HG02981 (cell line): ENCODE measurements around the gene SLC16A10.
A peak's percentile ranks its signal among the peaks of the same experiment; 100 is the strongest.
"Not testable (repeated sequence)": the region's sequence is repeated elsewhere in the genome, so short reads cannot be mapped to it uniquely, and the experiment has no call there.

Experiments used
- ATAC-seq: cut with Tn5 transposase; IDR thresholded peaks from one replicate; pipeline ENCODE4 v1.9.1; 2021; ENCODE audit warnings: mild to moderate bottlenecking, moderate library complexity; ENCODE audit not compliant: unreplicated experiment

The SLC16A10 gene

GRCh38 chr6:111131018-111131417, 43.7 kb downstream of the SLC16A10 start:
- not testable (repeated sequence) for ATAC-seq

GRCh38 chr6:111132669-111133068, 45.4 kb downstream of the SLC16A10 start:
- not testable (repeated sequence) for ATAC-seq

- not testable (repeated sequence) for ATAC-seq
Measured at GRCh38 chr6:111134236-111134869, 47.0 kb downstream of the SLC16A10 start.

- not testable (repeated sequence) for ATAC-seq
Measured at GRCh38 chr6:111137489-111138093, 50.3 kb downstream of the SLC16A10 start.

GRCh38 chr6:111147440-111147839, 60.1 kb downstream of the SLC16A10 start:
- ATAC-seq = no peak

- ATAC-seq = no peak
Measured at GRCh38 chr6:111148110-111148509, 60.8 kb downstream of the SLC16A10 start.

- ATAC-seq = no peak
Measured at GRCh38 chr6:111150577-111150976, 63.3 kb downstream of the SLC16A10 start.

- ATAC-seq = no peak
Measured at GRCh38 chr6:111154981-111155380, 67.7 kb downstream of the SLC16A10 start.

GRCh38 chr6:111157412-111157811, 70.1 kb downstream of the SLC16A10 start:
- no peak for ATAC-seq

- ATAC-seq = no peak
Measured at GRCh38 chr6:111159633-111160032, 72.3 kb downstream of the SLC16A10 start.

- no peak for ATAC-seq
Measured at GRCh38 chr6:111161650-111162049, 74.3 kb downstream of the SLC16A10 start.

- no peak for ATAC-seq
Measured at GRCh38 chr6:111162504-111162903, 75.2 kb downstream of the SLC16A10 start.

GRCh38 chr6:111171577-111172400, 84.5 kb downstream of the SLC16A10 start:
- ATAC-seq = peak; percentile 83

GRCh38 chr6:111172563-111172962, 85.3 kb downstream of the SLC16A10 start:
- no peak for ATAC-seq

GRCh38 chr6:111173341-111173740, 86.0 kb downstream of the SLC16A10 start:
- no peak for ATAC-seq

- ATAC-seq = no peak
Measured at GRCh38 chr6:111173946-111174345, 86.6 kb downstream of the SLC16A10 start.

GRCh38 chr6:111175109-111175508, 87.8 kb downstream of the SLC16A10 start:
- ATAC-seq = no peak

GRCh38 chr6:111176038-111176759, 88.9 kb downstream of the SLC16A10 start:
- ATAC-seq = no peak

- no peak for ATAC-seq
Measured at GRCh38 chr6:111176760-111177099, 89.4 kb downstream of the SLC16A10 start.

GRCh38 chr6:111177131-111177530, 89.8 kb downstream of the SLC16A10 start:
- no peak for ATAC-seq
